Kidney (tissue), 14 donors: ENCODE measurements around the gene HSF5. TPM values are rescaled to one million over a fixed set of nuclear protein-coding genes. Genes with fewer than 3 reads are reported as not detected.

ENCODE experiments used
- DNase-seq, 5 donors: peaks; one replicate each; pipeline ENCODE4 v3.0.0-alpha.2; 2013 to 2020
- FAIRE-seq: peaks from 2 replicates; lab custom pipeline; 2012; peaks lifted over from hg19 to GRCh38; lab: Jason Lieb, UNC
- H3K27ac ChIP-seq, 2 donors: one replicate each; pipeline ENCODE4 v1.7.0; 2013; ENCODE audit warnings: low read depth in 2 of 2, low read length in 2 of 2, inconsistent platforms in 1 of 2
- H3K27me3 ChIP-seq: one replicate; pipeline ENCODE4 v1.7.1; 2013; ENCODE audit warnings: low read length, inconsistent platforms; ENCODE audit not compliant: control insufficient read depth, insufficient read depth
- H3K36me3 ChIP-seq, 3 donors: one replicate each; pipeline versions ENCODE4 v1.7.0 to v1.7.1; 2013; ENCODE audit warnings: low read length in 3 of 3, control low read depth in 1 of 3, inconsistent platforms in 1 of 3; ENCODE audit not compliant: insufficient read depth in 3 of 3, control insufficient read depth in 2 of 3
- H3K4me1 ChIP-seq, 3 donors: one replicate each; pipeline versions ENCODE4 v1.7.0 to v1.7.1; 2013; ENCODE audit warnings: low read length in 3 of 3, inconsistent platforms in 1 of 3, low read depth in 1 of 3; ENCODE audit not compliant: control insufficient read depth in 2 of 3, insufficient read depth in 2 of 3
- H3K4me3 ChIP-seq, 3 donors: one replicate each; pipeline versions ENCODE4 v1.7.0 to v1.8.1; 2013; ENCODE audit warnings: low read length in 3 of 3, control low read depth in 1 of 3, inconsistent platforms in 1 of 3
- H3K9ac ChIP-seq, 3 donors: one replicate each; pipeline versions ENCODE4 v1.7.0 to v1.7.1; 2013; ENCODE audit warnings: low read length in 3 of 3, control low read depth in 1 of 3, inconsistent platforms in 1 of 3
- H3K9me3 ChIP-seq, 3 donors: one replicate each; pipeline versions ENCODE4 v1.7.0 to v1.7.1; 2013; ENCODE audit warnings: low read length in 3 of 3, control low read depth in 1 of 3, inconsistent platforms in 1 of 3; ENCODE audit not compliant: control insufficient read depth in 2 of 3, insufficient read depth in 1 of 3
- intact Hi-C: fragments of 100-400 bp; cut with DNase I; formaldehyde crosslinking; loops from one replicate; pipeline ENCODE4 v1.11.1; 2022
- polyA plus RNA-seq: library from polyadenylated mRNA; stranded (reverse); fragments of 350-450 nt; fragmentation: Illumina TruSeq; extraction: RNeasy Lipid Tissue Mini Kit (QIAGEN cat#74804); gene quantifications from one replicate; pipeline ENCODE4 v1.2.3, GENCODE V29; 2014; ENCODE audit warnings: low read depth, low replicate concordance; ENCODE audit not compliant: insufficient read depth
- total RNA-seq: library from RNA; stranded (reverse); fragmentation: NEBNext Ultra II Directional; extraction: Animal tissue kit (Norgen Biotek cat#: 25700); gene quantifications from one replicate; pipeline ENCODE4 v1.2.1, GENCODE V29; 2021
- TF ChIP-seq, protein P1 (sequence below): IDR thresholded peaks from 3 replicates; pipeline ENCODE4 v1.5.1; 2012; ENCODE audit warnings: mild to moderate bottlenecking, moderate library complexity, borderline replicate concordance; ENCODE audit not compliant: insufficient read depth; ENCODE audit errors: extremely low read depth
- donor health status: control.
- donor health status: control.
- donor health status: control.
- donor health status: control.
- donor health status: control.
- donor health status: DM: yes; HTN: yes; CAD: no.
- donor health status: Normal renal cell carcinoma (clear cell type).

HSF5 gene
- total and polyA plus RNA-seq, 2 donors from 2014 or later, result 0.19 TPM; not detected in 1

DNA sequence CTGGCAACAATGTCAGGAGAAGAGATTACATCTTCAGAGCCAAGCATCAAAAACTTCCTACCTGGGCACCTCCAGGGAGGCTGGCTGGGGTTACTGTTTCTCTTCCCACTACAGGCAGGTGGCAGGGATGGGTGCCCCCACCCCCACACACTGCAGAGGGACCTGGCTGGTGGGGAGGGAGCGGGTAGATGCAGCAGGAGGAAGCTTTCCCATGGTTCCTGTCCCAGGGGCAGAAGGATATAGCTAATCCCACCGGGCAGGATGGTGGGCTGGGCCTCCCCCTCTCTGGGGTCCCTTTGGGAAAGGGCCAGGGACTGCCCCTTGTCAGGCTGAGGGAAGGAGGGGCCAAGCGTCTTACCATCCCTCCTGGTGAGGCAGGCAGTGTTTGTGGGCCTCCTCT, 42.9 kb upstream of the HSF5 start:
- TF ChIP-seq, protein P1, sequence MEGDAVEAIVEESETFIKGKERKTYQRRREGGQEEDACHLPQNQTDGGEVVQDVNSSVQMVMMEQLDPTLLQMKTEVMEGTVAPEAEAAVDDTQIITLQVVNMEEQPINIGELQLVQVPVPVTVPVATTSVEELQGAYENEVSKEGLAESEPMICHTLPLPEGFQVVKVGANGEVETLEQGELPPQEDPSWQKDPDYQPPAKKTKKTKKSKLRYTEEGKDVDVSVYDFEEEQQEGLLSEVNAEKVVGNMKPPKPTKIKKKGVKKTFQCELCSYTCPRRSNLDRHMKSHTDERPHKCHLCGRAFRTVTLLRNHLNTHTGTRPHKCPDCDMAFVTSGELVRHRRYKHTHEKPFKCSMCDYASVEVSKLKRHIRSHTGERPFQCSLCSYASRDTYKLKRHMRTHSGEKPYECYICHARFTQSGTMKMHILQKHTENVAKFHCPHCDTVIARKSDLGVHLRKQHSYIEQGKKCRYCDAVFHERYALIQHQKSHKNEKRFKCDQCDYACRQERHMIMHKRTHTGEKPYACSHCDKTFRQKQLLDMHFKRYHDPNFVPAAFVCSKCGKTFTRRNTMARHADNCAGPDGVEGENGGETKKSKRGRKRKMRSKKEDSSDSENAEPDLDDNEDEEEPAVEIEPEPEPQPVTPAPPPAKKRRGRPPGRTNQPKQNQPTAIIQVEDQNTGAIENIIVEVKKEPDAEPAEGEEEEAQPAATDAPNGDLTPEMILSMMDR, result no peak
- Histone ChIP-seq H3K36me3 (no peaks in the 10 kb centered on the region), H3K9ac (peak overlapping the region in 1 of 3 donors; percentile 49), H3K4me3 (peak overlapping the region; percentile 30 to 67 (median 51)), H3K4me1 (peaks cover 0 to 30% (median 0%) of the 10 kb centered on the region in 3 donors), H3K27me3 (no peaks in the 10 kb centered on the region), H3K27ac (peak overlapping the region; percentile 32 to 43), H3K9me3 (no peaks in the 10 kb centered on the region)
- DNase-seq (peak in 1 of 5 donors; percentile 59), FAIRE-seq (no peak)
- intact Hi-C loops, result no loop called here

DNA sequence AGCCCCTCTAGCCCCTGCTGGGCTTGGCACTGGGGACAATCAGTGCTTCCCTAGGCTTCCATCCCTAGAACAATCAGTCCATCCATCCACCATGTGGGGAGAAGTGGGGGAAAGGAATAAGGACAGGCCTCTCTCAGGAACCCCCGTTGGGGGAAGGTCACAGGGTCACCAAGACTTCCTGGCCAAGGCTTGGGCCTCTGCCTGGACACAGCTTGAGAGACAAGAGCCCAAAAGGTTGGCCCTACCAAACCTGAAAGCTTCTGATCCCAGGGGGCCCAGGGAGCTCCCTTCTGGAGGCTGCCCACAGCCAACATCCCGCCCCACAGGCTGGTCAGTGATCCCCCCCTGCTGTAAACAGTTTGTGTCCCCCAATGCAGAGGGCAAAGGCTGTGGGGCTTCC, 42.4 kb upstream of the HSF5 start:
- intact Hi-C loops, result no loop called here
- no peak for FAIRE-seq
- DNase-seq, result peak in 1 of 5 donors; percentile 63
- Histone ChIP-seq H3K36me3 (no peaks in the 10 kb centered on the region), H3K4me3 (peak overlapping the region in 1 of 3 donors; percentile 67), H3K9ac (no peak overlapping the region), H3K27me3 (no peaks in the 10 kb centered on the region), H3K4me1 (peaks cover 0 to 30% (median 0%) of the 10 kb centered on the region in 3 donors), H3K9me3 (no peaks in the 10 kb centered on the region), H3K27ac (no peak overlapping the region)
- TF ChIP-seq, protein P1, result no peak

DNA sequence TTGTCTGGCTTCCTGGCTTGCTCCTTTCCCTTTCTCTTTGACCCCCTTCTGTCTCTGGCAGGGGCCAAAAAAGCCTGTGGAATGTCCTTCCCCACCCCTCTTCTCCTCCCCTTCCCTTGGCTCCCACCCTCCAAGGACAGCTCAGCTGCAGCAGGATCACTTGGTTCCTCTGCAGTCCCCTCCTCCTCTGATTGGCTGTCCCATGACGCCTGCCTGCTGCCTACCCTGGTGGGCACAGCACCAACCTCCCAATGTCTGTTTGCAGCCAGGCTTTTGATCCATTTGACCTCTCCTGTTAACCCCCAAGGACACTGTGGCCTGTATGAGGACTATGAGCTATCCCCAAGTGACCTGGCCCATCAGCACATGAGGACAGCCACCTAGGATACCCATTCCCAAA, 41.1 kb upstream of the HSF5 start:
- no peaks in the 10 kb centered on the region for H3K27me3 ChIP-seq
- H3K9ac ChIP-seq, result no peak overlapping the region
- intact Hi-C loops, result no loop called here
- H3K4me1 ChIP-seq, result peaks cover 0 to 34% (median 0%) of the 10 kb centered on the region in 3 donors
- H3K36me3 ChIP-seq, result no peaks in the 10 kb centered on the region
- H3K4me3 ChIP-seq, result peak overlapping the region in 2 of 3 donors; percentile 35 to 51
- H3K27ac ChIP-seq, result peak overlapping the region; percentile 51 to 71
- H3K9me3 ChIP-seq, result no peaks in the 10 kb centered on the region
- FAIRE-seq (no peak), DNase-seq (peak in 1 of 5 donors; percentile 62)
- TF ChIP-seq, protein P1, result no peak

DNA sequence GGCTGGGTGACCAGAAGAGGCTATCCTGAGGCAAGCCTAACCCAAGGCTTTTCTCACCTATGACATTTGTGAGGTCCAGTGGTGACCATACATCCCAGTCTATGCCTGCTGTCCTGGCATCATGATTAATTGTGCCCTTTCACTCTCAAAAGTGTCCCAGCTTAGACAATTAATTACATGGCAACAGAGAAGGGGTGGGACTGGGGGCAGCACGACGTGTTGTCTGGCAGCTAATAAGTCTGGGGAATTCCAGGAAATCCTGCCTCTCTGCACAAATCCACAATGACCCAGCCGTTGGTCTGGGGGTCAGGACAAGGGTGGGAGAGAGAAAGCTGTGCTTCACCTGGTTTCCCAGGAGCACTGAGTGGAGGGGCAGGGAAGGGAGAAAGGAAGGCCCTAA, 40.2 kb upstream of the HSF5 start:
- DNase-seq, result peak in 1 of 5 donors; percentile 35
- Histone ChIP-seq H3K4me1 (peaks cover 0 to 34% (median 0%) of the 10 kb centered on the region in 3 donors), H3K9ac (peak overlapping the region in 1 of 3 donors; percentile 23), H3K27me3 (no peaks in the 10 kb centered on the region), H3K27ac (peak overlapping the region in 1 of 2 donors; percentile 71), H3K9me3 (no peaks in the 10 kb centered on the region), H3K36me3 (no peaks in the 10 kb centered on the region), H3K4me3 (peak overlapping the region in 2 of 3 donors; percentile 35 to 51)
- no peak for FAIRE-seq
- TF ChIP-seq, protein P1, result no peak
- intact Hi-C loops, result no loop called here
